HEK293T (cell line): ENCODE data around the gene ERP29.
"Not testable (repeated sequence)": the region's sequence is repeated elsewhere in the genome, so short reads cannot be mapped to it uniquely, and the experiment has no call there.

Experiments used
- CTCF ChIA-PET: fragments of 350-600 bp; formaldehyde crosslinking; extraction: SDS; loops from one replicate; lab custom pipeline; 2021; ENCODE audit warnings: antibody characterized with exemption, inconsistent platforms; lab: Yijun Ruan, JAX
- POLR2A ChIA-PET: fragments of 350-600 bp; formaldehyde crosslinking; extraction: SDS; loops from one replicate; lab custom pipeline; 2020; ENCODE audit warnings: antibody characterized with exemption, inconsistent platforms; lab: Yijun Ruan, JAX
- DNase-seq: peaks from one replicate; pipeline ENCODE4 v3.0.0; 2012; ENCODE audit warnings: mixed read lengths; ENCODE audit errors: extremely low spot score
- ARNT ChIP-seq: fragments of 450-650 bp; IDR thresholded peaks from 2 replicates; pipeline ENCODE4 v1.6.1; 2017; ENCODE audit warnings: mild to moderate bottlenecking
- BHLHE40 ChIP-seq: fragments of 450-650 bp; IDR thresholded peaks from 2 replicates; pipeline ENCODE4 v1.6.1; 2016; ENCODE audit warnings: mild to moderate bottlenecking, moderate library complexity, borderline replicate concordance
- CTBP1 ChIP-seq: fragments of 450-650 bp; IDR thresholded peaks from 2 replicates; pipeline ENCODE4 v1.6.1; 2016; ENCODE audit warnings: borderline replicate concordance
- ELF4 ChIP-seq: fragments of 450-650 bp; IDR thresholded peaks from 2 replicates; pipeline ENCODE4 v1.6.1; 2017; ENCODE audit warnings: antibody characterized with exemption
- FOXA1 ChIP-seq: fragments of 450-650 bp; IDR thresholded peaks from 2 replicates; pipeline ENCODE4 v1.6.1; 2016; ENCODE audit warnings: mild to moderate bottlenecking
- FOXK2 ChIP-seq: fragments of 450-650 bp; IDR thresholded peaks from 2 replicates; pipeline ENCODE4 v1.6.1; 2016; ENCODE audit warnings: mild to moderate bottlenecking
- FOXM1 ChIP-seq: fragments of 450-650 bp; IDR thresholded peaks from 2 replicates; pipeline ENCODE4 v1.6.1; 2017; ENCODE audit warnings: mild to moderate bottlenecking, borderline replicate concordance
- HDGF ChIP-seq: fragments of 450-650 bp; IDR thresholded peaks from 2 replicates; pipeline ENCODE4 v1.6.1; 2017; ENCODE audit warnings: antibody characterized with exemption, borderline replicate concordance
- L3MBTL2 ChIP-seq: fragments of 450-650 bp; conservative IDR thresholded peaks from 2 replicates; pipeline ENCODE4 v1.6.1; 2016; ENCODE audit warnings: mild to moderate bottlenecking
- LEF1 ChIP-seq: fragments of 450-650 bp; IDR thresholded peaks from 2 replicates; pipeline ENCODE4 v1.6.1; 2017; ENCODE audit warnings: mild to moderate bottlenecking, borderline replicate concordance
- NFRKB ChIP-seq: fragments of 450-650 bp; IDR thresholded peaks from 2 replicates; pipeline ENCODE4 v1.6.1; 2016; ENCODE audit warnings: mild to moderate bottlenecking, moderate library complexity
- PKNOX1 ChIP-seq: fragments of 450-650 bp; IDR thresholded peaks from 2 replicates; pipeline ENCODE4 v1.6.1; 2016
- SP1 ChIP-seq: fragments of 450-650 bp; IDR thresholded peaks from 2 replicates; pipeline ENCODE4 v1.6.1; 2017
- SUZ12 ChIP-seq: fragments of 450-650 bp; IDR thresholded peaks from 2 replicates; pipeline ENCODE4 v1.6.1; 2016; ENCODE audit warnings: mild to moderate bottlenecking
- TARDBP ChIP-seq: fragments of 450-650 bp; IDR thresholded peaks from 2 replicates; pipeline ENCODE4 v1.6.1; 2016
- ZNF384 ChIP-seq: fragments of 450-650 bp; IDR thresholded peaks from 2 replicates; pipeline ENCODE4 v1.6.1; 2016

The ERP29 gene

GRCh38 chr12:112008918-112009317 lies 4.3 kb upstream of the ERP29 start:
- POLR2A ChIA-PET: no interaction called here
- CTCF ChIA-PET: no interaction called here
- TF ChIP-seq PKNOX1: no peak
- no peak for TF ChIP-seq SUZ12
- no peak for TF ChIP-seq LEF1
- TF ChIP-seq FOXK2: no peak
- TF ChIP-seq CTBP1: no peak
- TF ChIP-seq FOXM1: no peak
- DNase-seq: no peak

- CTCF ChIA-PET: interaction anchor here (0.6 kb wide), 2 partner anchors 70 to 487 kb away, joined by 4 to 6 read pairs; no protein-coding TSS in a partner anchor
- DNase-seq, POLR2A ChIA-PET: not testable (repeated sequence)
These were observed 3.6 kb upstream of the ERP29 start for GRCh38 chr12:112009596-112009995.

GRCh38 chr12:112010415-112011344 lies 2.5 kb upstream of the ERP29 start:
- ChIA-PET CTCF (interaction anchor here (0.6 kb wide), 1 partner anchor 71 kb away, joined by 6 read pairs; no protein-coding TSS in a partner anchor), POLR2A (no interaction called here)
- no peak for DNase-seq
- no peak for TF ChIP-seq NFRKB
- TF ChIP-seq ZNF384: no peak
- no peak for TF ChIP-seq HDGF
- TF ChIP-seq LEF1: no peak
- TF ChIP-seq FOXA1: no peak
- no peak for TF ChIP-seq ARNT

GRCh38 chr12:112011685-112012084 lies 1.5 kb upstream of the ERP29 start:
- CTCF ChIA-PET: no interaction called here
- TF ChIP-seq ELF4 (no peak), L3MBTL2 (no peak), TARDBP (no peak), PKNOX1 (no peak), BHLHE40 (no peak), NFRKB (no peak), SUZ12 (no peak), LEF1 (no peak), SP1 (no peak), ARNT (no peak), FOXK2 (no peak), FOXM1 (no peak)
- no peak for DNase-seq
- POLR2A ChIA-PET: interaction anchor here (0.6 to 3.2 kb wide), 4 partner anchors 8 to 114 kb away, joined by 3 to 26 read pairs (median 4); partner anchors contain the start of gene TRAFD1

GRCh38 chr12:112013601-112014402 lies 576 bp downstream of the ERP29 start:
- CTCF ChIA-PET: interaction anchor here (1.1 kb wide), 1 partner anchor 39 kb away, joined by 3 read pairs; no protein-coding TSS in a partner anchor

GRCh38 chr12:112015938-112016337 lies 2.7 kb downstream of the ERP29 start:
- no peak for TF ChIP-seq ARNT
- ChIA-PET POLR2A (no interaction called here), CTCF (no interaction called here)
- DNase-seq: no peak

More at GRCh38 chr12:112013601-112014402, 576 bp downstream of the ERP29 start:
- peak; percentile 40 for DNase-seq
- no peak for TF ChIP-seq LEF1
- TF ChIP-seq L3MBTL2: peak; percentile 48; the same call in 1 of the 2 replicates
- no peak for TF ChIP-seq HDGF
- no peak for TF ChIP-seq CTBP1
- POLR2A ChIA-PET: interaction anchor here (0.6 to 3.2 kb wide), 17 partner anchors 8 to 1165 kb away, joined by 3 to 26 read pairs (median 4); partner anchors contain the start of genes NAA25 and TRAFD1

- no peak for DNase-seq
- POLR2A ChIA-PET: no interaction called here
- CTCF ChIA-PET: no interaction called here
- TF ChIP-seq TARDBP (no peak), FOXM1 (no peak), FOXK2 (no peak), ARNT (no peak), FOXA1 (no peak), SUZ12 (no peak), L3MBTL2 (no peak), CTBP1 (no peak), ELF4 (no peak), HDGF (no peak), LEF1 (no peak), SP1 (no peak), NFRKB (no peak), ZNF384 (no peak)
These were observed 3.8 kb downstream of the ERP29 start for GRCh38 chr12:112017041-112017440.
